Astrocyte of the hippocampus (primary cell): Measurements from ENCODE around the gene CPT1C.
A peak's percentile ranks its signal among the peaks of the same experiment; 100 is the strongest.

Experiments used
- DNase-seq: peaks from one replicate; pipeline ENCODE4 v3.0.0; 2011; ENCODE audit warnings: low read depth, low spot score

CPT1C gene

DNA sequence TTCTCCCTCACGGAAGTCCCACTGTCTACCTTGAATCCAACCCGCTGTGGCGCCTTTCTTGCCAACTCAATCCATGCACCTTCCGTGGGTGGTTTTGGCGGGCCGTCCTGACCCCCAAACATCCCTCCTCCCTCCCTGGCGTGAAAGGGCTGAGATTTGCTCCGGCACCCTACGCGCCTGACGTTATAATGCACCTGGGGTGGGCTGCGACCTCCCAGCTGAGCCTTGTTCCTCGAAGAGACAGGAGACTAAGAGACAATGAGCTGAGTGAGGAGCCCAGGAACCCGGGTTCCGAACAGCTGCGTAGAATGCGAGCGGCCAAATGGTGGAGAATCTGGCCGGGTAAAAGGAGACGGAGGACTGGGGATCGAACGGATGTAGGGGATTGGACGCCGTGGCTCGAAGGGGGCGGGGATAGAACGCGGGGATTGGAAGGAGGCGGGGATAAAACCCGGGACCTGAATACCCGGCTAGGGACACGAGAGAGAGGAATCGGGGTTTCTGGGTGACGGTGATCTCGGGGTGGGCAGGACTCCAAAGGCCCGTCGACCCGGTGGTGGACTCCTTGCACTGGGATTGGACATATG is at the start of gene CPT1C:
TSS of gene CPT1C (plus strand) at position 461 of the 587 bp plus-strand sequence. CDS start 1,137 bp downstream, outside the sequence.
- DNase-seq = peak; percentile 92

DNA sequence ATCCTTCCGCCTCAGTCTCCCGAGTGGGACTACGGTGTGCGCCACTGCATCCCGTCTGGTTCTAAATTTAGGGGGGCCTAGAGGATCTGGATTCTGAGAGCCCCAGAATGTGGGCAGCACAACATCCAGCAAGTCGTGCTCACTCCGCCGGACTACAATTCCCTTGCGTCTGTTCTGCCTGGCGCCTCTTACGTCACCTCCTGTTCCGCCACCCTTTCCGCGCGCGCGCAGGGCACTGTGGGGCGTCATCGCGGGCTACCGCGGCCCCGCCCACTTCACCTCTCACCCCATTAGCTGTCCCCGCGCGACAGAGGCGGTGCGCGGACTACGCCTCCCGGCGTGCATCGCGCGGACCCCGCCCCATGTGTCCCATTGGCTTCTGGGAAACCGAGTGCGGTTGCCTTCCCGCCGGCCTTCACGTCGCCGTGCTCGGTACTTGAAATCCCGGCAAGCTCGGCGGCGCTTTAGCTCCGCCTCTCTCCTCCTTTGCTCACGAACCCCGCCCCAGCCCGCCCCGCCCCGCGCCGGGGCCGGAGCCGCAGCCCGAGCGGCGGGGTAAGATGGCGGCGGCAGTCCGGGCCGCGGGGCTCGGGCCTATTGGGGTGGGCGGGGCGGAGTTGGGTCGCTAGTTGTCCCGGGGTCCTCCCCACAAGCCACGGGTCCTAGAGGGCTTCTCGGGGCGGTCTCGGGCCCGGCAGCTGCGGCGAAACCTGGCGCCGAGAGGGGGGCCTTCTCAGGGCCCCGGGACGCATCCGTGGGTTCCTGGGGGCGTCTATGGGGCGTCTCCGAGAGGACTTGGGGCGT is 49.0 kb upstream of the CPT1C start, which contains the start of gene SCAF1:
TSS of gene SCAF1 (plus strand) at position 522 of the 804 bp plus-strand sequence. CDS start 2,818 bp downstream, outside the sequence.
- DNase-seq = peak; percentile 100

DNA sequence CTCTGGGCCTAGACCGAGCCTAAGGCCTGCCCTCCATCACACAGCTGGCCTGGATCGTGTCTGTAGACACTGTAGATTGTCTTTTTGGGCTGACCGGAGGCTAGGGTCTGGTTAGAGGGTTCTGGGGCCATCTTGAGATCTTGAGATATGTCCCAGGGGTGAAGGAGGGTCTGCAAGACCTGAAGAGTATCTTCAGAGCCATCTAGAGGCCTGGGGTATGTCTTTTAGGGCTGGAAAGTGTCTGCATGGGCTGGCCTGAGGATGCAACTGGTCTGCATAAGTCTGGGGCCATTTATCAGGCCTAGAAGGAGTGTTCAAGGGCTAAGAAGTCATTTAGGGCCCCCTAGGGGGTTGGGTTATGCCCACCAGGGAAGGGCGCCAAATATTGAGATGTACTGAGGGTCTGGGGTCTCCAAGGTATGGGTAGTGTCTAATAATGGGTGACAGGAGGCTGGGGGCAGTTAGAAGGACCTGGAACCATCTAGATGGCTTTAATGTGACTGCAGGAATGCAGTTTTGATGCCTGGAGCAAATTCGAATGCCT is 48.4 kb upstream of the CPT1C start:
- no peak for DNase-seq

DNA sequence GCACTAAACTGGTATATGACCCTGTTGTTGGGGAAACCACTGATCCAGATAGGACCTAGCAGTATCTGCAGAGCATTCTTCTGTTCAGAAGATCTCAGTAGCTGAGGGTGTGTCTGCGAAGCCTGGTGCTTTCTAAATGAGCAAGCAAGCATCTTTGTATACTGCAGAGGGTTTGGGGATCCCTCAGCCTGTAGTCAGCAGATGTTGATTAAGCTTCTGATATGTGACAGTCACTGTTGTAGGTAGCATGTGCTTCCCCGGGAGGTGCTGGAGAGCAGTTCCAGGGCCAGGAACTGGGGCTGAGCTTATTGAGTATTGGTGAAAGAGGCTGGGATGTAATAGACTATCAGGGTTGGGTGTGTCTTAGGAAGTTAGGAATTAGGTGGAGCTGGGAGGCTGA is 47.5 kb upstream of the CPT1C start:
- DNase-seq = no peak

DNA sequence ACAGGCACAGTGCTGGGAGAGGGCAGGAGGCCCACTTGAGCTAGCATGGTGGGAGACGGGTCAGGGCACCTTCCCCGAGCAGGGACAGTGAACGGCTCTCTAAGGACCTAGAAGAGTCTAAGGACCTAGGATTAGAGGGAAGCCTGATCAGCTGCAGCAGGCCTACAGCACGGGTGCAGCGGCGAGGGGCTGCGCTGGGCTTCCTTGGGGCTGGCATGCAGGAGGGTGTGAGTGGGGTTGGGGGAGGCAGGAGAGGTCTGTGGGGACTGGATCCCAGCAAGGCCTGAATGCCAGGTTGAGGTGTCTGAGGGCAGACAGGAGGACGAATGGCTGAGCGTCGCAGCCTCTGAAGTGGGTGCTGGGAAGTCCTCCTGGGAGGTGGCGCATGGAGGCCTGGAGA is 45.3 kb upstream of the CPT1C start:
- DNase-seq = no peak

DNA sequence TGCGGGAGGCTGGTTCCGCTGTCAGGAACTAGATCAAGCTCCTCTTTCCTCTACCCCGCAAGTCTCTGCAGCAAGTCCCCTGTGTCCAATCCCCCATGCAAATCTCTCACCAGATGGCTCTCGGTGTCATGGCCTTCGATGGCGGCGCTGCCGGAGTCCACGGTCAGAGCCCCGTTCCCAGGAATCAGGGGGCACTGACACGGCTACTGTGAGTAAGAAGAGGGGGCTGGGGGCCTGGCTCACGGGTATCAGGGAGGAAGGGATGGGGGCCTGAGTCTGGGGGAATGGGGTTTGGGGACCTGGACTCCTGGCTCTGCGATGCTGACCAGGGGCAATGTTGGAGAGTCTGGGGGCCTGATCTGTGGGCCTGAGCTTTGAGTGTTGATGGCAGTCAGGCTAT is 44.9 kb upstream of the CPT1C start:
- no peak for DNase-seq

DNA sequence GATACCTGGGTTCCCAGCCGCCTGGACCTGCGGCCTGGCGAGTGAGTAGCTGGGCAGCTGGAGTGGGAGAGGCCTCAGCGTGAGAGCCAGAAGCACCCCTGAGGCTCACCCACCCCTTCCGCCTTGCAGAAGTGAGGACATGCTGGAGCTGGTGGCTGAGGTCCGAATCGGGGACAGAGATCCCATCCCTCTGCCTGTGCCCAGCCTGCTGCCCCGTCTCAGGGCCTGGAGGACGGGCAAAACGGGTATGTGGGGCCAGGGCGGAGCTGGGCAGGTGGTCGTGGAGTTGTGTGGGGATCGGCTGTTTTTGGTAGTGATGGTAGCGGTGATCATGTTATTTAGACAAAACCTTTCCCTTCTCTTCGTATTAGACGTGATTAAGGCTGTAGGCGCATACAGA is 44.3 kb upstream of the CPT1C start:
- no peak for DNase-seq

DNA sequence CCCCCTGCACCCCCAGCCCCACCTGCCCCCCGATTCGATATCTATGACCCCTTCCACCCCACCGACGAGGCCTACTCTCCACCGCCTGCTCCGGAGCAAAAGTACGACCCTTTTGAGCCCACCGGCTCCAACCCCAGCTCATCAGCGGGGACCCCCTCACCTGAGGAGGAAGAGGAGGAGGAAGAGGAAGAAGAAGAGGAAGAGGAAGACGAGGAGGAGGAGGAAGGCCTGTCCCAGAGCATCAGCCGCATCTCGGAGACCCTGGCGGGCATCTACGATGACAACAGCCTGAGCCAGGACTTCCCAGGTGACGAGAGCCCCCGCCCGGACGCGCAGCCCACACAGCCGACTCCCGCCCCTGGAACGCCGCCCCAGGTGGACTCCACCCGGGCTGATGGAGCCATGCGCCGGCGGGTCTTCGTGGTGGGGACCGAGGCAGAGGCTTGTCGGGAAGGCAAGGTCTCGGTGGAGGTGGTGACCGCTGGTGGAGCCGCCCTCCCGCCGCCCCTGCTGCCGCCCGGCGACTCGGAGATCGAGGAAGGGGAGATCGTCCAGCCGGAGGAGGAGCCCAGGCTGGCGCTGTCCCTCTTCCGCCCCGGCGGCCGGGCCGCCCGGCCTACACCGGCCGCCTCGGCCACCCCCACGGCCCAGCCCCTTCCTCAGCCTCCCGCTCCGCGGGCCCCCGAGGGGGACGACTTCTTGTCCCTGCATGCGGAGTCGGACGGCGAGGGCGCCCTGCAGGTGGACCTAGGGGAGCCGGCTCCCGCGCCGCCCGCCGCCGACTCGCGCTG is 39.7 kb upstream of the CPT1C start:
- no peak for DNase-seq

DNA sequence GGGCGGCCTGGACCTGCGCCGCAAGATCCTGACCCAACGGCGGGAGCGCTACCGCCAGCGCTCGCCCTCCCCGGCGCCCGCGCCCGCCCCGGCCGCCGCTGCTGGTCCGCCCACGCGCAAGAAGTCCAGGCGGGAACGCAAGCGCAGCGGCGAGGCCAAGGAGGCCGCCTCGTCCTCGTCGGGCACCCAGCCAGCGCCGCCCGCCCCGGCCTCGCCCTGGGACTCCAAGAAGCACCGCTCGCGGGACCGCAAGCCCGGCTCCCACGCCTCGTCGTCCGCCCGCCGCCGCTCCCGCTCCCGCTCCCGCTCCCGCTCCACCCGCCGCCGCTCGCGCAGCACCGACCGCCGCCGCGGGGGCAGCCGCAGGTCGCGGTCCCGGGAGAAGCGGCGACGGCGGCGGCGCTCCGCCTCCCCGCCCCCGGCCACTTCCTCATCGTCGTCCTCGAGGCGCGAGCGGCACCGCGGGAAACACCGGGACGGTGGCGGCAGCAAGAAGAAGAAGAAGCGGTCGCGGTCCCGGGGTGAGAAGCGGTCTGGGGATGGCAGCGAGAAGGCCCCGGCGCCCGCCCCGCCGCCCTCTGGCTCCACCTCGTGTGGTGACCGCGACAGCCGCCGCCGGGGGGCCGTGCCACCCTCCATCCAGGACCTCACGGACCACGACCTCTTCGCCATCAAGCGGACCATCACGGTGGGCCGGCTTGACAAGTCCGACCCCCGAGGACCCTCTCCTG is 38.9 kb upstream of the CPT1C start:
- DNase-seq = no peak

DNA sequence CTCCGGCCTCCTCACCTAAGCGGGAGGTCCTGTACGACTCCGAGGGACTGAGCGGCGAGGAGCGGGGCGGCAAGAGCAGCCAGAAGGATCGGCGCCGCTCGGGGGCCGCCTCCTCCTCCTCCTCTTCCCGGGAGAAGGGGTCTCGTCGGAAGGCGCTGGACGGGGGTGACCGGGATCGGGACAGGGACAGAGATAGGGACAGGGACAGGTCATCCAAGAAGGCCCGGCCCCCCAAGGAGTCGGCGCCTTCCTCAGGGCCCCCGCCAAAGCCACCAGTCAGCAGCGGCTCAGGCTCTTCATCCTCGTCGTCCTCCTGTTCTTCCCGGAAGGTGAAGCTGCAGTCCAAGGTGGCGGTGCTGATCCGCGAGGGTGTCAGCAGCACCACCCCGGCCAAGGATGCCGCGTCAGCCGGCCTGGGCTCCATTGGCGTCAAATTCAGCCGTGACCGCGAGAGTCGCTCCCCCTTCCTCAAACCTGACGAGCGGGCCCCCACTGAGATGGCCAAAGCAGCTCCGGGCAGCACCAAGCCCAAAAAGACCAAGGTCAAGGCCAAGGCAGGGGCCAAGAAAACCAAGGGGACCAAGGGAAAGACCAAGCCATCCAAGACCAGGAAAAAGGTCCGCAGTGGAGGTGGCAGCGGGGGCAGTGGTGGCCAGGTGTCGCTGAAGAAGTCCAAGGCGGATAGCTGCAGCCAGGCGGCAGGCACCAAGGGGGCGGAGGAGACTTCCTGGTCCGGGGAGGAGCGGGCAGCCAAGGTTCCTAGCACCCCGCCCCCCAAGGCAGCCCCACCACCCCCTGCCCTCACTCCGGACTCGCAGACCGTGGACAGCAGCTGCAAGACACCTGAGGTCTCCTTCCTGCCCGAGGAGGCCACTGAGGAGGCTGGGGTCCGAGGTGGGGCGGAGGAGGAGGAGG is 38.1 kb upstream of the CPT1C start:
- no peak for DNase-seq

DNA sequence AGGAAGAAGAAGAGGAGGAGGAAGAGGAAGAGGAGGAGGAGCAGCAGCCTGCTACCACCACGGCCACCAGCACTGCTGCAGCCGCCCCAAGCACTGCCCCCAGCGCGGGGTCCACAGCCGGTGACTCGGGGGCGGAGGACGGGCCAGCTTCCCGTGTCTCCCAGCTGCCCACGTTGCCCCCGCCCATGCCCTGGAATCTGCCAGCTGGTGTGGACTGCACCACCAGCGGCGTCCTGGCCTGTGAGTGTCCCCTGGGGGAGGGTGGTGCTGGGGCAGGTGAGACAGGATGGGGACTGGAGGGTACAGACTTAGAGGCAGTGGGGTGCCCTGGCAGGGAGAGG is 37.5 kb upstream of the CPT1C start:
- DNase-seq = no peak

DNA sequence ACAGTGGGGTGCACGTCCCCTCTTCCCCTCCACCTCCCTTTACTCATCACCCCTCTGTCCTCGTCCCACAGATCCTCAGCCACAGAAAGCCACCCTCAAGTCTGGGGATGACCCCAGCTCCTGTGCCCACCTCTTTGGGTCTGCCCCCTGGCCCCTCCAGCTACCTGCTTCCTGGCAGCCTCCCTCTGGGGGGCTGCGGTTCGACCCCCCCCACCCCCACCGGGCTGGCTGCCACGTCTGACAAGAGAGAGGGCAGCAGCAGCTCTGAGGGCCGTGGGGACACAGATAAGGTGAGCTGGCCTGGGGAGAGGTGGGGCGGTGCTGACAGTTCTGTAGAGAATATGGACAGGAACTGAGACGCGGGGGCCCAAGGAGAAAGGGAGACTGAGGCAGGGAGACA is 36.3 kb upstream of the CPT1C start:
- no peak for DNase-seq

DNA sequence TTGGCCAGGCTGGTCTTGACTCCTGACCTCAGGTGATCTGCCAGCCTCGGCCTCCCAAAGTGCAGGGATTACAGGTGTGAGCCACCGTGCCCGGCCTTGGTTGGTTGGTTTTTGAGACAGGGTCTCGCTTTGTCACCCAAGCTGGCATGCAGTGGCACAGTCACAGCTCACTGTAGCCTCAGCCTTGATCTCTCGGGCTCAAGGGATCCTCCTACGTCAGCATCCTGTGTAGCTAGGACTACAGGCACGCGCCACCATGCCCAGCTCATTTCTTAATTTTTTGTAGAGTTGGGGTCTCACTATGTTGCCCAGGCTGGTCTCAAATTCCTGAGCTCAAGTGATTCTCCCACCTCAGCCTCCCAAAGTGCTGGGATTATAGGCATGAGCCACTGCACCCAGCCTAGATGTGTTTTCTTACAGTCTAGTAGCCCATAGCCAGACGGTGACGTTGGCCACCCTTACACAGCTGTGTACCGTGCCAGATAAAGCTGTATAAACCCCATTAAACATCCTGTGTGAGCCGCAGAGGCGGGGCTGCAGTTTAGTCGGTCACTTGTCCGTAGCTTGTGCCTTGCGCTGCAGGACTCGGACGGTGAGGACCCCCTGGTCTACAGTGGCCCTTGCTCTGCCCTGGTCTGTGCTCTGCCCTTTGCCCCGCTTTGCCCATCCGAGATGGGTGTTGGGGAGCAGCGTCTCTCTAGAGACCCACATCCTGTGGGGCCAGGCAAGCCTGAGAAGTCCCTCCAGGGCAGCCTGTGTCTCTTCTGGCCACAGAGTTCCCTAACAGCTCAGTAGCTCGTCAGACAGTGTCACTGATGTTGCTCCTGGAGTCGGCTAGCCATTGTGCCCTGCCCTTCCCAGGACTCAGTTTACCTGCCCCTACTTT is 35.1 kb upstream of the CPT1C start:
- DNase-seq = no peak

DNA sequence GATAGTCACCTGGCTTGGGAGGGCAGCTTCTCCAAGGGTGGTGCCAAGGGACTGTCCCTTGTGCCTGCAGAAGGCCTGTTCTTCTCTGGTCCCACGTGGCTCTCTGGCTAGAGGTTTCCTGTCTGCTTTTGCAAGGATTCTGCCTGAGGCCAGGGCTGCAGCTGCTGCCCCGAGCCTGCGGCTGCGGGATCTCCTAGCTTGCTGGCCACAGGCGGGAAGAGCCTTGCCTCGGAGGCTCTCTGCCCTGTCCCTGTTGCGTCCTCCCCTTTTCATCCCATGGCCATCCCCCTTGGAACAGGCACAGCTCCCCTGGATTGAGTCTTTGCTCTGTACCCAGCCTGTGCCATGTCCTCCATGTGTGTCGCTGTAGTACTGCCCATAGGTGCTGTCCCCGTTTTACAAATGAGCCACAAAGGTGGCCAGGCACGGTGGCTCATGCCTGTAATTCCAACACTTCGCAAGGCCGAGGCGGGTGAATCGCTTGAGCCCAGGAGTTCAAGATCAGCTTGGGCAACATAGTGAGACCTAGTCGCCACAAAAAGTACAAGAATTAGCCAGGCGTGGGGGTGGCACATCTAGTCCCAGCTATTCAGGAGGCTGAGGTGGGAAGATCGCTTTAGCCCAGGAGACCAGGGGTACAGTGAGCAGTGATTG is 34.3 kb upstream of the CPT1C start:
- DNase-seq = no peak

DNA sequence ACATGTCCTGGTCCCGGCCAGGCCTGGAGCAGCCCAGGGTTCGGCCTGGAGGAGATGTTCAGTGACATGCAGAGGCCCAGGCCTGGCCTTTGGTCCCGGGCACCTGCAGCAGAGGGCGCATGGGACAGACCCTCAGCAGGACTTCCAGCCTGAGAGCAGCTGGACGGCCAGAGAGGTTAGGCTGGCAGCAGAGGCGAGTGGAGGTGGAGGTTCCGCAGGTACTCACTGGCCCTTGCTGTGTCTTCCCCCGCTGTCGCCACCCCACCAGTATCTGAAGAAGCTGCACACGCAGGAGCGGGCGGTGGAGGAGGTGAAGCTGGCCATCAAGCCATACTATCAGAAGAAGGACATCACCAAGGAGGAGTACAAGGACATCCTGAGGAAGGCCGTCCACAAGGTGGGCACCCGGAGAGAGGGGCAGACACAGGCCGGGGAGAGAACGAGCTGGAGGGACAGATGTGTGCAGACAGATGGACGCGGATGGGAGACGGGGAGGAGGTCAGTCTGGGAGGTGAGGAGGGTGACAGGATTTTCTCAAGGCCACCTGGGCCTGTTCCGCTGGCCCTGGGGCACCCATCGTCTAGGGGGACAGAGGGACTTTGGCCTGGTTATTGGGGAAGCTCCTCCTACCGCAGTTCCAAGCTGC is 33.3 kb upstream of the CPT1C start:
- no peak for DNase-seq

DNA sequence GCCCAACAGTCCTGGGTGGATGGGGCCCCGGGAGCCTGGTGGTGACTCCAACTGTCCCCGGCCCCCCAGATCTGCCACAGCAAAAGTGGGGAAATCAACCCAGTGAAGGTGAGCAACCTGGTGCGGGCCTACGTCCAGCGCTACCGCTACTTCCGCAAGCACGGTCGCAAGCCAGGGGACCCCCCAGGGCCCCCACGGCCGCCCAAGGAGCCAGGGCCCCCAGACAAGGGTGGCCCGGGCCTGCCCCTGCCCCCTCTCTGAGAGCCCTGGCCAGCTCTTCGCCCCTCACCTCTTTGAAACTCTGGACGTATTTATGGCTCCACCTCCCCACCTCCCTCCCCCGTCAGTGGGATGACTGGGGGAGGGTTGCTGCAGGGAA is 32.8 kb upstream of the CPT1C start:
- no peak for DNase-seq

DNA sequence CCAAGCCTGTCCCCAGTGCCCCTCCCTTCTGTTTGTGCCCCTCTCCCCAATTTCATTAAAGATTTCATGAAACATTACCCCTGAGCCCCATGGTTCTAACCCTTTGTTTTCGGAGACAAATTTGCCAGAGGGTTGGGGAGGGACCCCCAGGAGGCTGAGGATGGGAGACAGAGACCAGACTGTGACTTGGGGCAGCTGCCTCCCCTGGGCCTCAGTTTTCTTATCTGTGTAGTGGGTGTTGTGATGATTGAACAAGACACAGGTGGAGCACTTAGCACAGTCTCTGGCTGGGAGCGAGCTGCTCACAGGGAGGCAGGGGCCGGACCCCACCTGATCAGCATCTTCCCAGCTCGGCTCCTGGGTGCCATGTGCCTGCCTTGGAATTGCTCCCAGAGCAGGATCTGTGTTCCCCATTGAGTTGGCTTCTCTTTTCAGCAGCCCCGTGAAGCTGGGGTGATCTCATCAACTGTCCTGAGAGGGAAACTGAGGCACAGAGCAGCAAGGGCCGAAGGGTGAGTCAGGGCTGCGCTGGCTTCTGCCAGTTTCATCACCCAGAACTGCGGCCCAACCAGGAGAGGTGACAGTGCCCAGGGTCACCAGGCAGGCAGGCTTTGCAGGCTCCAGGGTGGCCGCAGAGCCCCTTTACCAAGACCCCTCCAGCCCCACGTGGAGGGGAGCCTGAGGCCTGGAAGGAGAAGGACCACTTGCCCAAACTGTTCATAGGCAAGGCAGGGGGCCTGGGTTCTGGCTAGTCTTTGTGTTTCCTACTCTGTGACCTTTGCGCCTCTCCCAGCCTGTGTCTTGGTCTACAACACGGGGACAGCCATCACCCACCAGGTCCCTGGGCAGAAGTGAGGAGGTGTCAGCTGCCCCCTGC is 32.1 kb upstream of the CPT1C start:
- no peak for DNase-seq
